Activated T-helper 2 cell treated with anti-CD3 and anti-CD28 coated beads, Interferon-gamma antibody, Interleukin-2, Interleukin-4, amounts not matched to agents 10 μg/mL and 5 μg/mL and 100 μg/mL, durations not matched to agents 14 hours and 24 hours and 36 hours (primary cell): ENCODE data around the gene CTPS1. TPM values are rescaled to one million over a fixed set of nuclear protein-coding genes. Genes with fewer than 3 reads are reported as not detected.

Experiments used
- DNase-seq: peaks from one replicate; pipeline ENCODE4 v3.0.0; 2021; ENCODE audit warnings: low spot score
- H3K27ac Mint-ChIP-seq: one replicate; pipeline ENCODE4 v1.8.0; 2021; ENCODE audit warnings: mixed read lengths
- H3K27me3 Mint-ChIP-seq: one replicate; pipeline ENCODE4 v1.8.0; 2021; ENCODE audit warnings: low read depth, mixed read lengths
- H3K36me3 Mint-ChIP-seq: one replicate; pipeline ENCODE4 v1.8.0; 2021; ENCODE audit warnings: low read depth, mixed read lengths
- H3K4me1 Mint-ChIP-seq: one replicate; pipeline ENCODE4 v1.8.0; 2021; ENCODE audit warnings: low read depth, mixed read lengths
- H3K4me3 Mint-ChIP-seq: one replicate; pipeline ENCODE4 v1.8.0; 2021; ENCODE audit warnings: low read depth, mild to moderate bottlenecking, moderate library complexity, mixed read lengths
- H3K9me3 Mint-ChIP-seq: one replicate; pipeline ENCODE4 v1.8.0; 2021; ENCODE audit warnings: mixed read lengths
- intact Hi-C: fragments of 100-400 bp; cut with micrococcal nuclease; formaldehyde crosslinking; loops from one replicate; pipeline ENCODE4 v1.15.1; 2023
- total RNA-seq: library from RNA; stranded (reverse); gene quantifications from 2 replicates; pipeline ENCODE4 v1.2.3, GENCODE V29; 2022

CTPS1 gene
- total RNA-seq, result 124 and 127 TPM in 2 replicates

GRCh38 chr1:40979241-40980067, at the start of gene CTPS1:
TSS of gene CTPS1 (plus strand) at chr1:40979696. CDS start at chr1:40983291, 3,595 bp downstream.
- Mint-ChIP-seq H3K36me3 (peaks cover 38% of the 10 kb centered on the region), H3K27me3 (no peaks in the 10 kb centered on the region)
- intact Hi-C loops, result loop anchor here (5.0 to 10.0 kb wide), 3 partner anchors 265 to 1705 kb away; partner anchors contain the start of genes NFYC, SCMH1 and YBX1

GRCh38 chr1:40930174-40930964, 49.1 kb upstream of the CTPS1 start:
- no peak overlapping the region for H3K27ac Mint-ChIP-seq
- H3K4me1 Mint-ChIP-seq, result no peaks in the 10 kb centered on the region
- H3K4me3 Mint-ChIP-seq, result no peak overlapping the region
- intact Hi-C loops, result no loop called here
- H3K36me3 Mint-ChIP-seq, result no peaks in the 10 kb centered on the region
- DNase-seq, result no peak
- H3K27me3 Mint-ChIP-seq, result peaks cover 12% of the 10 kb centered on the region
- no peaks in the 10 kb centered on the region for H3K9me3 Mint-ChIP-seq

More at GRCh38 chr1:40979241-40980067, at the start of gene CTPS1:
- Mint-ChIP-seq H3K27ac (peak within 1 kb of the TSS; percentile 97), H3K4me3 (peak within 1 kb of the TSS; percentile 98), H3K9me3 (no peaks in the 10 kb centered on the region), H3K4me1 (peaks cover 56% of the 10 kb centered on the region)
- peak; percentile 91 for DNase-seq

GRCh38 chr1:40931601-40932000, 47.9 kb upstream of the CTPS1 start:
- no peak for DNase-seq
- H3K36me3 Mint-ChIP-seq, result no peaks in the 10 kb centered on the region
- no peak overlapping the region for H3K27ac Mint-ChIP-seq
- H3K4me3 Mint-ChIP-seq, result no peak overlapping the region
- peaks cover 12% of the 10 kb centered on the region for H3K27me3 Mint-ChIP-seq
- intact Hi-C loops, result no loop called here
- no peaks in the 10 kb centered on the region for H3K9me3 Mint-ChIP-seq
- no peaks in the 10 kb centered on the region for H3K4me1 Mint-ChIP-seq

- H3K4me3 Mint-ChIP-seq, result no peak overlapping the region
- no peak overlapping the region for H3K27ac Mint-ChIP-seq
- H3K9me3 Mint-ChIP-seq, result no peaks in the 10 kb centered on the region
- H3K27me3 Mint-ChIP-seq, result peaks cover 12% of the 10 kb centered on the region
- intact Hi-C loops, result no loop called here
- H3K4me1 Mint-ChIP-seq, result no peaks in the 10 kb centered on the region
- no peaks in the 10 kb centered on the region for H3K36me3 Mint-ChIP-seq
- no peak for DNase-seq
Measured at GRCh38 chr1:40932006-40932405, 47.5 kb upstream of the CTPS1 start.

GRCh38 chr1:40936931-40937339, 42.6 kb upstream of the CTPS1 start:
- Mint-ChIP-seq H3K4me3 (no peak overlapping the region), H3K27ac (no peak overlapping the region), H3K9me3 (no peaks in the 10 kb centered on the region), H3K4me1 (no peaks in the 10 kb centered on the region), H3K27me3 (peaks cover 10% of the 10 kb centered on the region), H3K36me3 (no peaks in the 10 kb centered on the region)
- intact Hi-C loops, result no loop called here
- DNase-seq, result no peak

- peaks cover 8% of the 10 kb centered on the region for H3K27me3 Mint-ChIP-seq
- H3K27ac Mint-ChIP-seq, result no peak overlapping the region
- no peak for DNase-seq
- no peaks in the 10 kb centered on the region for H3K36me3 Mint-ChIP-seq
- H3K4me1 Mint-ChIP-seq, result no peaks in the 10 kb centered on the region
- no peak overlapping the region for H3K4me3 Mint-ChIP-seq
- intact Hi-C loops, result no loop called here
- H3K9me3 Mint-ChIP-seq, result no peaks in the 10 kb centered on the region
Measured at GRCh38 chr1:40938393-40938792, 41.1 kb upstream of the CTPS1 start.

- H3K4me1 Mint-ChIP-seq, result no peaks in the 10 kb centered on the region
- intact Hi-C loops, result no loop called here
- no peaks in the 10 kb centered on the region for H3K9me3 Mint-ChIP-seq
- H3K27me3 Mint-ChIP-seq, result peaks cover 4% of the 10 kb centered on the region
- no peaks in the 10 kb centered on the region for H3K36me3 Mint-ChIP-seq
- no peak overlapping the region for H3K4me3 Mint-ChIP-seq
- DNase-seq, result no peak
- H3K27ac Mint-ChIP-seq, result no peak overlapping the region
Measured at GRCh38 chr1:40939320-40940059, 40.0 kb upstream of the CTPS1 start.

- Mint-ChIP-seq H3K27me3 (peaks cover 22% of the 10 kb centered on the region), H3K9me3 (no peaks in the 10 kb centered on the region), H3K4me1 (peaks cover 3% of the 10 kb centered on the region), H3K36me3 (no peaks in the 10 kb centered on the region), H3K4me3 (no peak overlapping the region), H3K27ac (no peak overlapping the region)
- no peak for DNase-seq
- intact Hi-C loops, result no loop called here
Measured at GRCh38 chr1:40944326-40944725, 35.2 kb upstream of the CTPS1 start.

GRCh38 chr1:40944841-40945430, 34.6 kb upstream of the CTPS1 start:
- no peaks in the 10 kb centered on the region for H3K36me3 Mint-ChIP-seq
- DNase-seq, result no peak
- H3K4me3 Mint-ChIP-seq, result no peak overlapping the region
- H3K4me1 Mint-ChIP-seq, result peaks cover 3% of the 10 kb centered on the region
- H3K27me3 Mint-ChIP-seq, result peaks cover 23% of the 10 kb centered on the region
- H3K27ac Mint-ChIP-seq, result no peak overlapping the region
- no peaks in the 10 kb centered on the region for H3K9me3 Mint-ChIP-seq
- intact Hi-C loops, result no loop called here

- intact Hi-C loops, result no loop called here
- no peak for DNase-seq
- Mint-ChIP-seq H3K4me3 (no peak overlapping the region), H3K27me3 (peaks cover 27% of the 10 kb centered on the region), H3K27ac (no peak overlapping the region), H3K9me3 (no peaks in the 10 kb centered on the region), H3K4me1 (peaks cover 3% of the 10 kb centered on the region), H3K36me3 (no peaks in the 10 kb centered on the region)
Measured at GRCh38 chr1:40945491-40945973, 34.0 kb upstream of the CTPS1 start.

GRCh38 chr1:40948741-40949443, 30.6 kb upstream of the CTPS1 start:
- Mint-ChIP-seq H3K9me3 (no peaks in the 10 kb centered on the region), H3K27me3 (peaks cover 25% of the 10 kb centered on the region), H3K27ac (no peak overlapping the region), H3K36me3 (no peaks in the 10 kb centered on the region), H3K4me1 (peaks cover 5% of the 10 kb centered on the region), H3K4me3 (no peak overlapping the region)
- intact Hi-C loops, result loop anchor here (1.0 kb wide), 1 partner anchor 94 kb away; no protein-coding TSS in a partner anchor
- DNase-seq, result peak; percentile 54
